ENCODE measurements around the gene OR52R1.
"Not testable (repeated sequence)": the region's sequence is repeated elsewhere in the genome, so short reads cannot be mapped to it uniquely, and the experiment has no call there.

Gene OR52R1

DNA sequence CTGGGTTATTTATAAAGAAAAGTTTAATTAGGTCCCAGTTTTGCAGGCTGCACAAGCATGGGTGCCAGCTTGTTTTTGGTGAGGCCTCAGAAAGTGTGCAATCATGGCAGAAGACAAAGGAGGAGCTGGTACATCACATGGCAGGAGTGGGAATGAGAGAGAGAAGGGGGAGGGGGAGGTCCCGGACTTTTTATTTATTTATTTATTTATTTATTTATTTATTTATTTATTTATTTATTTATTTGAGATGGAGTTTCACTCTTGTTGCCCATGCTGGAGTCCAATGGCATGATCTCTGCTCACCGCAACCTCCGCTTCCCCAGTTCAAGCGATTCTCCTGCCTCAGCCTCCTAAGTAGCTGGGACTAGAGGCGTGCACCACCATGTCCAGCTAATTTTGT, 2.9 kb downstream of the OR52R1 start:
- 79 to 100% methylated on average over 1 to 3 of the region's 5 CpGs for WGBS, 2 experiments (ENCODE audit: insufficient coverage in 2 of 2)
- H3K36me3 ChIP-seq (ENCODE audit: control insufficient read depth, insufficient read depth, low read length); H3K27ac ChIP-seq (ENCODE audit: low read depth, low read length, severe bottlenecking); H3K9me3 ChIP-seq (ENCODE audit: control insufficient read depth, low read length); H3K4me1 ChIP-seq (ENCODE audit: control insufficient read depth, insufficient read depth, low read length, poor library complexity, severe bottlenecking); H3K4me3 ChIP-seq (ENCODE audit: extremely low read depth, insufficient read depth, low read length, poor library complexity, severe bottlenecking): not testable (repeated sequence)

DNA sequence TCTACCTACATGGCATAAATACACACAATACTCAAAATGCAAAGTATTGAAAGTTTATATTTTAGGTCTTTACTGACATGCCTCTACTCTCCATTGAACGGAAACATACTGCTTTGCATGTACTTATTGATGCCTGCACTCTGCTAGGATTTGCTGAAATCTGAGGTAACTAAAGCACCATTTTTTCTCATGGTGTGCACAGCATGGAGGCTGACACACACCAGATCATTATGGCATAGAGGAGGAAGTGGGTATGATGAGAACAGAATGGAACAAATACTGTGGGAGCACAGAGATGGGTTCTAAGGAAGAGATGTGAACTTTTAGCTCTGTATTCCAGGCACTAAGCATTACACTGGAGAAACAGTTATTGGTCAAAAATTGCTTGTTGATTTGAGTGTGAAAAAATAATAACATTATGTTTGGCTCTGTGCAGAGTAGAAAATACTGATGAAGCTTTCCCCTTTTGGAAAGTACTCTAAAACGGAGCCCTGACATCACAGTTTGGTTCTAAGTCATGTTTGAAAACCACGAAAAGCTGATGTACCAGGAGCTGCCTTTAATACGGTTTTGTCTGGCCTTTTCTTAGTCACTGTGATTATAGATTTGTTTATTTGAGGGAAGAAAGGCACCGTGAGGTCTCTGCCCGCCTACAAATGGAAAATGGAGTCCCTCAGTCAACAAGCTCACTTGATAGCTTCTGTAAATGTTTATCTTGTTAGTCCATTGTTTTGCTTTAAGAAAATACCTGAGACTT, 5.6 kb downstream of the OR52R1 start:
- H3K27ac ChIP-seq (ENCODE audit: low read depth, low read length, severe bottlenecking): no peak overlapping the region
- H3K36me3 ChIP-seq (ENCODE audit: control insufficient read depth, insufficient read depth, low read length): no peaks in the 10 kb centered on the region
- no peak overlapping the region for H3K4me3 ChIP-seq (ENCODE audit: extremely low read depth, insufficient read depth, low read length, poor library complexity, severe bottlenecking)
- 88 to 93% methylated on average over 4 to 6 of the region's 6 CpGs for WGBS, 2 experiments (ENCODE audit: insufficient coverage in 2 of 2)
- no peaks in the 10 kb centered on the region for H3K4me1 ChIP-seq (ENCODE audit: control insufficient read depth, insufficient read depth, low read length, poor library complexity, severe bottlenecking)
- no peaks in the 10 kb centered on the region for H3K9me3 ChIP-seq (ENCODE audit: control insufficient read depth, low read length)

DNA sequence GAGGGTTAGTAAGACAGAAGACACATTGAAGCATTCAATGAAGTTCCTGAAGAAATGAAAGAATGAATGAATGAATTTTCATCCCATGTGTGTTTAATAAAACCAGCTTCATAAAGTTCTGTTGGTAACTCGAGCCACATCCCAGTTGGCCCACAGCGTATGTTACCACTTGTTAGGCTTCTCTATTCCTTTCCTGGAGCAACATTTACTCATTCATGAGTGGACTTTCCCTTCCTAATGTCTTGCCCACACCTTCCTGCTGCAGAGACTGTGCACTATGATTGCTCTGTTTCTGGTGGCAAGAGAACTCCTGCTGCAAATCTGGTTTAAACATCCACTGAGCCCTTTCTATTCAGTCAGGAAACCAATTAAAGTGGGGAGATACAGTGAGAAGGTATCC, 7.0 kb downstream of the OR52R1 start:
- no peaks in the 10 kb centered on the region for H3K9me3 ChIP-seq (ENCODE audit: control insufficient read depth, low read length)
- no peaks in the 10 kb centered on the region for H3K4me1 ChIP-seq (ENCODE audit: control insufficient read depth, insufficient read depth, low read length, poor library complexity, severe bottlenecking)
- no peak overlapping the region for H3K4me3 ChIP-seq (ENCODE audit: extremely low read depth, insufficient read depth, low read length, poor library complexity, severe bottlenecking)
- H3K36me3 ChIP-seq (ENCODE audit: control insufficient read depth, insufficient read depth, low read length): no peaks in the 10 kb centered on the region
- 75 to 100% methylated on average over 1 of the region's 2 CpGs for WGBS, 2 experiments (ENCODE audit: insufficient coverage in 2 of 2)
- H3K27ac ChIP-seq (ENCODE audit: low read depth, low read length, severe bottlenecking): no peak overlapping the region

DNA sequence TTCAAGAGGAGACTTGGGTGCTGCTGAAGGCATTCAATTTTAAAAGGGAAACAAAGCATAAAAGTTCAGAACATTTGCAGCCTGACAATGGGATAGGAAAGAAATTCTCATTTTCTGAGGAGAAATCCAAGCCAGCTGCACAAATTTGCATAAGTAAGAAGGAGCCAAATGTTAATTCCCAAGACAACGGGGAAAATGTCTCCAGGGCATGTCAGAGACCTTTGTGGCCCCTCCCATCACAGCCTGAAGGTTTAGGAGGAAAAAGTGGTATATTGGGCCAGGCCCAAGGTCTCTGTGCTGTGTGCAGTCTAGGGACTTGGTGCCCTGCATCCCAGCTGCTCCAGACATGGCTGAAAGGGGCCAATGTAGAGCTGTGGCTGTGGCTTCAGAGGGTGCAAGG, 21.7 kb downstream of the OR52R1 start:
- Histone ChIP-seq H3K9me3 (ENCODE audit: control insufficient read depth, low read length) (no peaks in the 10 kb centered on the region), H3K27ac (ENCODE audit: low read depth, low read length, severe bottlenecking) (no peak overlapping the region), H3K4me3 (ENCODE audit: extremely low read depth, insufficient read depth, low read length, poor library complexity, severe bottlenecking) (no peak overlapping the region), H3K4me1 (ENCODE audit: control insufficient read depth, insufficient read depth, low read length, poor library complexity, severe bottlenecking) (no peaks in the 10 kb centered on the region), H3K36me3 (ENCODE audit: control insufficient read depth, insufficient read depth, low read length) (no peaks in the 10 kb centered on the region)
- 60% methylated on average over 1 of the region's 1 CpG; no CpG with 5 or more reads in 1 of the 2 experiments for WGBS, 2 experiments (ENCODE audit: insufficient coverage in 2 of 2)

DNA sequence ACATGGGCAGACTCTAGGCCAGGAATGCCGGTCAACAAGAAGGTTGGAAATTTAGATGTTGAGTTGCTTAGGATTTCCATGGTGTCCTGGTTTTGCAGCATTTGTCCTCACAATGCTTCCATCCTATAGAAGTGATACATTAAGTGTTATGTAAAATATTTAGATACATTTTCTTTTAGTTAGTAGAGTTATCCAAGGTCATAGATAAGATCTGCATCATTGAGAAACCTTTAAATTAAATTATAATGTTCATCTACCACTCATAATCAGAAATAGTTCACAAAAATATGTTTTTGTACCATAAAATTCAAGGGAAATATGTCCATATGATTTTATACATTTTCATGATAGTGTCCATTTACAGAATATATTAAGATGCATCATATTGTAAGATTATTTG, 34.3 kb downstream of the OR52R1 start, which contains the start of gene OR51F1:
Gene OR51F1 (minus strand): TSS at position 101 of the 400 bp plus-strand sequence. CDS start 0 bp downstream, at position 101.
- Histone ChIP-seq H3K9me3 (ENCODE audit: control insufficient read depth, low read length) (no peaks in the 10 kb centered on the region), H3K36me3 (ENCODE audit: control insufficient read depth, insufficient read depth, low read length) (no peaks in the 10 kb centered on the region), H3K4me1 (ENCODE audit: control insufficient read depth, insufficient read depth, low read length, poor library complexity, severe bottlenecking) (no peaks in the 10 kb centered on the region), H3K4me3 (ENCODE audit: extremely low read depth, insufficient read depth, low read length, poor library complexity, severe bottlenecking) (no peak within 1 kb of the TSS), H3K27ac (ENCODE audit: low read depth, low read length, severe bottlenecking) (no peak within 1 kb of the TSS)
- 100% methylated on average over 1 of the region's 1 CpG; no CpG with 5 or more reads in 1 of the 2 experiments for WGBS, 2 experiments (ENCODE audit: insufficient coverage in 2 of 2)

DNA sequence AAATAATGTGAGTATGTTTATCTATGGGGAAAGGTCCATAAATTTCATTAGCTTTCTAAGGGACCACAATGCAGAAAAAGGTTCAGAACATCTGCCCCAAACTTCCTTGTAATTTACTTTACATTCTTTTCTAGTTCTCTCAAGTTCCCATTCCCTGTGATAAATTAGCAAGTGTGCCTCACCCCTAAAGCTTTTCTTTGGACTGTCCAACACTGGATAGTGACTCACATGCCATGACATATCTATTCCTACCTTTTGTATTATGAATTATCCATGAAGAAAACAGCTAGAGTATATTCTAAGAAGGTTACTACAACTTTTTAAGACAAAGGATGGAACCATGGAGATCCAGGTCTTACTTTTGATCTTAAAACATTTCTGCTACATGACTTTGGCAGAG, 36.1 kb downstream of the OR52R1 start:
- no peaks in the 10 kb centered on the region for H3K9me3 ChIP-seq (ENCODE audit: control insufficient read depth, low read length)
- no peaks in the 10 kb centered on the region for H3K4me1 ChIP-seq (ENCODE audit: control insufficient read depth, insufficient read depth, low read length, poor library complexity, severe bottlenecking)
- no peaks in the 10 kb centered on the region for H3K36me3 ChIP-seq (ENCODE audit: control insufficient read depth, insufficient read depth, low read length)
- H3K4me3 ChIP-seq (ENCODE audit: extremely low read depth, insufficient read depth, low read length, poor library complexity, severe bottlenecking): no peak overlapping the region
- H3K27ac ChIP-seq (ENCODE audit: low read depth, low read length, severe bottlenecking): no peak overlapping the region

DNA sequence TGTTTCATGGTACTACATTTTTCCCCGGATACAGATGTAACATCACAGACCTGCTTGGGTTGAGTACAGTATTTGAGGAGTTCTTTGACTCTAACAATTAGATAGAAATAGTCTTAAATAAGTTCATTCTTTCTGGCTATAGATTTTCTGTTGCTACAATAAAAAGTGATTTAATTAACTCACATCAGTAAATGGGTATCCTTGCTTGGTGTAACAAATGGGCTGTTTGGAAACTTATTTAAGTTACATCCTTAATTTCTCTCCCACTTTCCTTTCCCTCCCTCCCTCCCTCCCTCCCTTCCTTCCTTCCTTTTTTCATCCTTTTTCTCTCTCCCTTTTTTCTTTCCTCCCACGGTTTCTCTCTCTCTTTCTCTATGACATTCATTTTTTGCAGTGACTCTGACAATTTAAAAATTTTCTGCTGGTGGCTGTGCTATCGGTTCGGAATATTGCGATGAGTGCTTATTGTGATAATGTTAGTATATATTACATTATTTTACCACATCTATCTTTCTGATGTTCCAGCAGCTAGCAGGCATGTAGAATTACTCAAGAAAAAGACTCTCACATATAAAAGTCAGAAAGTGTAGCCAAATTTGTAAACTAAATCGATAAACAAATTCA, 37.6 kb downstream of the OR52R1 start:
- WGBS, 2 experiments (ENCODE audit: insufficient coverage in 2 of 2): no CpG with 5 or more reads among the region's 6 CpGs

DNA sequence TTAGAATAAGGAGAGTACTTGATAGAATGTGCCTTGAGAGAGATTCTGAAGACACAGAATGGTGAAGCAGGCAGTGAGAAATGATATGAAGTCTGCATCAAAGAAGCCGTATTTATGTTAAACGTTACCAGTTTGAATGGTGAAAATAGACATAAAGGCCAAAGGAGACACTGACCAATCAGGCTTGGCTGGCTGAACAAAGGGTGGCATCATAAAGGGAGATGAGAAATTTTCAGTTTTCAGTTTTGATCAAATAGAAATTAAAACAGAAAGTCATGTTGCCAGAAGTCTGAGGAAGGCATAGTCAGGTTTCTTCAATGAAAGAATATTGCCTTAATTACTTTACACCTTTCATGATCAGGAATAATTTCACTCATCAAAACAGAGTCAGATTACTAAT, 41.1 kb downstream of the OR52R1 start:
- Histone ChIP-seq H3K4me1 (ENCODE audit: control insufficient read depth, insufficient read depth, low read length, poor library complexity, severe bottlenecking) (no peaks in the 10 kb centered on the region), H3K27ac (ENCODE audit: low read depth, low read length, severe bottlenecking) (no peak overlapping the region), H3K36me3 (ENCODE audit: control insufficient read depth, insufficient read depth, low read length) (no peaks in the 10 kb centered on the region), H3K9me3 (ENCODE audit: control insufficient read depth, low read length) (no peaks in the 10 kb centered on the region), H3K4me3 (ENCODE audit: extremely low read depth, insufficient read depth, low read length, poor library complexity, severe bottlenecking) (no peak overlapping the region)
- 91 to 93% methylated on average over 2 of the region's 2 CpGs for WGBS, 2 experiments (ENCODE audit: insufficient coverage in 2 of 2)

More for the DNA sequence above, 37.6 kb downstream of the OR52R1 start:
- Histone ChIP-seq H3K4me1 (ENCODE audit: control insufficient read depth, insufficient read depth, low read length, poor library complexity, severe bottlenecking) (no peaks in the 10 kb centered on the region), H3K4me3 (ENCODE audit: extremely low read depth, insufficient read depth, low read length, poor library complexity, severe bottlenecking) (no peak overlapping the region), H3K9me3 (ENCODE audit: control insufficient read depth, low read length) (no peaks in the 10 kb centered on the region), H3K36me3 (ENCODE audit: control insufficient read depth, insufficient read depth, low read length) (no peaks in the 10 kb centered on the region), H3K27ac (ENCODE audit: low read depth, low read length, severe bottlenecking) (no peak overlapping the region)

Data from mesodermal cell (in vitro differentiated cells).